SK-N-SH (cell line): ENCODE results near the gene CSPG4. TPM values are rescaled to one million over a fixed set of nuclear protein-coding genes. Genes with fewer than 3 reads are reported as not detected.
A peak's percentile ranks its signal among the peaks of the same experiment; 100 is the strongest.
"Not testable (repeated sequence)": the region's sequence is repeated elsewhere in the genome, so short reads cannot be mapped to it uniquely, and the experiment has no call there.

Experiments used
- CTCF ChIA-PET: fragments of 300-600, 350-600 bp; formaldehyde crosslinking; extraction: SDS; loops from one replicate; lab custom pipeline; 2021; lab: Yijun Ruan, JAX
- POLR2A ChIA-PET: fragments of 350-600 bp; sonication (Branson Sonifier 250); formaldehyde crosslinking; extraction: SDS; loops from one replicate; lab custom pipeline; 2020; ENCODE audit warnings: antibody characterized with exemption, inconsistent platforms; lab: Yijun Ruan, JAX
- DNase-seq: peaks from one replicate; pipeline ENCODE4 v3.0.0; 2012
- H2AFZ ChIP-seq: fragments of 200-600 bp; sonication (generic); 2 replicates; pipeline ENCODE4 v1.8.1; 2016; ENCODE audit warnings: antibody characterized with exemption, mild to moderate bottlenecking, low read depth
- H3F3A ChIP-seq: fragments of 200-600 bp; sonication (generic); replicated peaks from 2 replicates; pipeline ENCODE3; 2016; ENCODE audit warnings: antibody characterized with exemption, mild to moderate bottlenecking; ENCODE audit not compliant: insufficient read depth
- H3K27ac ChIP-seq, 2 experiments: fragments of 200-500 bp in 1 of 2; fragments of 200-600 bp in 1 of 2; sonication (Bioruptor generic) in 1 of 2; sonication (generic), shearing (Covaris generic) in 1 of 2; 2 replicates each; pipeline versions ENCODE4 v1.5.1 to v1.6.1; 2014 to 2016; ENCODE audit warnings: low read depth in 2 of 2, inconsistent platforms in 1 of 2, low read length in 1 of 2, mild to moderate bottlenecking in 1 of 2, mixed read lengths in 1 of 2
- H3K27me3 ChIP-seq: fragments of 200-600 bp; sonication (generic), shearing (Covaris generic); 2 replicates; pipeline ENCODE4 v1.6.1; 2016; ENCODE audit warnings: mixed run types; ENCODE audit not compliant: insufficient read depth
- H3K36me3 ChIP-seq, 2 experiments: fragments of 200-500 bp in 1 of 2; fragments of 200-600 bp in 1 of 2; sonication (Bioruptor generic) in 1 of 2; sonication (generic) in 1 of 2; replicated peaks in 1 of 2; 2 replicates each; pipeline versions ENCODE3 to v1.5.1; 2014 to 2016; ENCODE audit warnings: low read length in 1 of 2, mild to moderate bottlenecking in 1 of 2; ENCODE audit not compliant: insufficient read depth in 2 of 2, control insufficient read depth in 1 of 2
- H3K4me1 ChIP-seq, 2 experiments: fragments of 200-500 bp in 1 of 2; fragments of 200-600 bp in 1 of 2; sonication (Bioruptor generic) in 1 of 2; sonication (generic), shearing (Covaris generic) in 1 of 2; 2 replicates each; pipeline versions ENCODE4 v1.5.1 to v1.6.1; 2014 to 2016; ENCODE audit warnings: low read depth in 1 of 2, low read length in 1 of 2, mixed run types in 1 of 2; ENCODE audit not compliant: insufficient read depth in 2 of 2, control insufficient read depth in 1 of 2
- H3K4me2 ChIP-seq: fragments of 200-600 bp; sonication (generic), shearing (Covaris generic); 2 replicates; pipeline ENCODE4 v1.6.1; 2017; ENCODE audit warnings: mixed run types
- H3K4me3 ChIP-seq, 2 experiments: fragments of 200-500 bp in 1 of 2; fragments of 200-600 bp in 1 of 2; sonication (Bioruptor generic) in 1 of 2; sonication (generic), shearing (Covaris generic) in 1 of 2; 2 replicates each; pipeline versions ENCODE4 v1.5.1 to v1.8.1; 2014 to 2016; ENCODE audit warnings: low read depth in 2 of 2, inconsistent platforms in 1 of 2, low read length in 1 of 2, mild to moderate bottlenecking in 1 of 2, mixed read lengths in 1 of 2, moderate library complexity in 1 of 2
- H3K79me2 ChIP-seq: fragments of 200-600 bp; sonication (generic); 2 replicates; pipeline ENCODE4 v1.8.1; 2017; ENCODE audit warnings: mild to moderate bottlenecking; ENCODE audit not compliant: insufficient read depth
- H3K9ac ChIP-seq: fragments of 200-600 bp; sonication (generic); 2 replicates; pipeline ENCODE4 v1.6.1; 2017; ENCODE audit warnings: mixed run types
- H3K9me2 ChIP-seq: fragments of 200-600 bp; sonication (generic); 2 replicates; pipeline ENCODE4 v1.6.1; 2017; ENCODE audit warnings: mixed run types
- H3K9me3 ChIP-seq: fragments of 200-600 bp; sonication (generic); 2 replicates; pipeline ENCODE4 v1.6.1; 2017; ENCODE audit warnings: mixed run types, mild to moderate bottlenecking, moderate library complexity
- H4K20me1 ChIP-seq: fragments of 200-600 bp; sonication (generic); 2 replicates; pipeline ENCODE4 v1.6.1; 2017; ENCODE audit warnings: mild to moderate bottlenecking, mixed run types; ENCODE audit not compliant: insufficient read depth
- CHD2 ChIP-seq: fragments of 150-350 bp; IDR thresholded peaks from 2 replicates; pipeline ENCODE4 v1.6.1; 2018; ENCODE audit warnings: low read length; ENCODE audit not compliant: partially characterized antibody
- FOSL2 ChIP-seq: IDR thresholded peaks from 2 replicates; pipeline ENCODE4 v1.4.0; 2012; ENCODE audit warnings: low read depth, mild to moderate bottlenecking, moderate library complexity, borderline replicate concordance
- FOXJ3 ChIP-seq: sonication (generic); formaldehyde crosslinking; IDR thresholded peaks from 2 replicates; pipeline ENCODE4 v1.5.1; 2020; ENCODE audit warnings: mild to moderate bottlenecking, missing genetic modification reagents
- GATA2 ChIP-seq: sonication (generic); formaldehyde crosslinking; IDR thresholded peaks from 2 replicates; pipeline ENCODE4 v1.5.0; 2020; ENCODE audit warnings: mild to moderate bottlenecking, missing genetic modification reagents
- MEF2A ChIP-seq: IDR thresholded peaks from 2 replicates; pipeline ENCODE4 v1.4.0; 2012; ENCODE audit warnings: low read depth, borderline replicate concordance
- NFIC ChIP-seq: IDR thresholded peaks from 2 replicates; pipeline ENCODE4 v1.4.0; 2012; ENCODE audit warnings: borderline replicate concordance
- PBX3 ChIP-seq: IDR thresholded peaks from 2 replicates; pipeline ENCODE4; 2012
- POLR2AphosphoS5 ChIP-seq: IDR thresholded peaks from 2 replicates; pipeline ENCODE4 v1.6.1; 2012; ENCODE audit warnings: low read depth, low read length
- RAD21 ChIP-seq: IDR thresholded peaks from 2 replicates; pipeline ENCODE4 v1.6.1; 2012; ENCODE audit warnings: mild to moderate bottlenecking, low read length
- RCOR1 ChIP-seq: fragments of 150-350 bp; IDR thresholded peaks from 2 replicates; pipeline ENCODE4 v1.6.1; 2017; ENCODE audit warnings: antibody characterized with exemption, low read length
- TCF12 ChIP-seq: IDR thresholded peaks from 2 replicates; pipeline ENCODE4 v1.4.0; 2012
- TEAD4 ChIP-seq: IDR thresholded peaks from 2 replicates; pipeline ENCODE4 v1.4.0; 2012; ENCODE audit warnings: mild to moderate bottlenecking, borderline replicate concordance; ENCODE audit not compliant: insufficient read depth
- USF1 ChIP-seq: IDR thresholded peaks from 2 replicates; pipeline ENCODE4 v1.4.0; 2012; ENCODE audit warnings: low read depth, borderline replicate concordance
- USF2 ChIP-seq: fragments of 150-350 bp; IDR thresholded peaks from 2 replicates; pipeline ENCODE4 v1.6.1; 2017; ENCODE audit warnings: antibody characterized with exemption, low read length, low read depth, borderline replicate concordance
- ZBTB33 ChIP-seq: IDR thresholded peaks from 2 replicates; pipeline ENCODE4 v1.4.0; 2012; ENCODE audit warnings: low read depth, borderline replicate concordance
- WGBS: methylation state at CpG from one replicate; pipeline ENCODE4 v1.1.6; 2017; ENCODE audit warnings: low lambda C conversion rate; 5-methylcytosine and 5-hydroxymethylcytosine counted together
- polyA plus RNA-seq, 3 experiments: library from polyadenylated mRNA; depleted of rRNA; stranded (reverse); fragments of >200 nt; gene quantifications; 2 replicates each; pipeline ENCODE4 v1.2.3, GENCODE V29; 2012

The CSPG4 gene
- polyA plus RNA-seq, 1 of the 3 experiments (the other 2 are of a cell fraction), result 0.35 TPM

- TF ChIP-seq PBX3 (peak; percentile 78), MEF2A (peak; percentile 96), GATA2 (CRISPR knock-in tag) (no peak; the same call in 1 of the 2 replicates), FOXJ3 (CRISPR knock-in tag) (no peak), CHD2 (no peak), TEAD4 (peak; percentile 60), ZBTB33 (peak; percentile 48; the same call in 1 of the 2 replicates)
- TF ChIP-seq, all 33 proteins: peak for 21
Observed at GRCh38 chr15:75694241-75695182, 18.1 kb downstream of the CSPG4 start (continued).

GRCh38 chr15:75693501-75694240, 19.0 kb downstream of the CSPG4 start:
- no peaks in the 10 kb centered on the region for H3K27me3 ChIP-seq
- peak overlapping the region; percentile 71 for H3K4me2 ChIP-seq
- peak overlapping the region; percentile 94 for H3K27ac ChIP-seq
- 67% methylated on average over 13 of the region's 14 CpGs for WGBS
- no peak for TF ChIP-seq ZBTB33
- no peak for TF ChIP-seq TEAD4
- TF ChIP-seq GATA2 (CRISPR knock-in tag), result no peak
- no peak for TF ChIP-seq RCOR1
- TF ChIP-seq POLR2AphosphoS5, result no peak
- TF ChIP-seq USF2, result no peak
- TF ChIP-seq MEF2A, result no peak
- peak; percentile 70 for TF ChIP-seq NFIC
- TF ChIP-seq USF1, result no peak
- peak; percentile 79 for TF ChIP-seq TCF12
- TF ChIP-seq RAD21, result no peak
- TF ChIP-seq FOSL2, result 0 out of 2 replicates have a peak, but pooled peaks have one; percentile 26
- peak overlapping the region; percentile 57; the same call in 1 of the 2 replicates for H2AFZ ChIP-seq
- H3K79me2 ChIP-seq, result no peaks in the 10 kb centered on the region
- POLR2A ChIA-PET, result interaction anchor here (0.6 to 1.2 kb wide), 3 partner anchors 20 to 45 kb away, joined by 3 to 5 read pairs (median 4); no protein-coding TSS in a partner anchor
- H3K9me2 ChIP-seq, result no peaks in the 10 kb centered on the region
- no peaks in the 10 kb centered on the region for H3K36me3 ChIP-seq
- CTCF ChIA-PET, result interaction anchor here (0.8 to 2.2 kb wide), 7 partner anchors 8 to 150 kb away, joined by 3 to 13 read pairs (median 6); no protein-coding TSS in a partner anchor
- peaks cover 23% of the 10 kb centered on the region for H3F3A ChIP-seq
- no peaks in the 10 kb centered on the region for H4K20me1 ChIP-seq
- H3K4me3 ChIP-seq, result peak overlapping the region in 1 of 2 experiments; percentile 17; a peak in 1 of 4 replicates
- no peaks in the 10 kb centered on the region for H3K9me3 ChIP-seq
- H3K4me1 ChIP-seq, result peaks cover 35 to 48% of the 10 kb centered on the region in 2 experiments
- H3K9ac ChIP-seq, result peak overlapping the region; percentile 61
- DNase-seq, result no peak

- POLR2A ChIA-PET, H3K9me3 ChIP-seq, H3K27me3 ChIP-seq, H4K20me1 ChIP-seq, H3K9ac ChIP-seq, H3K9me2 ChIP-seq, H3K79me2 ChIP-seq, H3K36me3 ChIP-seq, H3K4me3 ChIP-seq, DNase-seq: not testable (repeated sequence)
- Histone ChIP-seq H2AFZ (0 out of 2 replicates have a peak overlapping the region, but pooled peaks have one; percentile 57), H3K27ac (peak overlapping the region in 1 of 2 experiments; percentile 94; a peak in 2 of 4 replicates), H3K4me2 (peak overlapping the region; percentile 71; the same call in 1 of the 2 replicates), H3K4me1 (peaks cover 35 to 44% of the 10 kb centered on the region in 2 experiments), H3F3A (peaks cover 23% of the 10 kb centered on the region)
- CTCF ChIA-PET, result interaction anchor here (1.3 to 2.2 kb wide), 4 partner anchors 7 to 109 kb away, joined by 4 to 13 read pairs (median 7); no protein-coding TSS in a partner anchor
- WGBS, result 91% methylated on average over 7 of the region's 15 CpGs
Observed at GRCh38 chr15:75693028-75693427, 19.6 kb downstream of the CSPG4 start.
